Panc1 (cell line): ENCODE results near the gene MACROD2. TPM values are rescaled to one million over a fixed set of nuclear protein-coding genes. Genes with fewer than 3 reads are reported as not detected.

Experiments used
- ATAC-seq: fragments of 200-7000 bp; cut with Tn5 transposase; 2 replicates; pipeline ENCODE4 v1.9.1; 2020; ENCODE audit warnings: mild to moderate bottlenecking, moderate library complexity
- BruUV-seq: library from RNA; stranded (reverse); fragments of 400-500 nt; replicated peaks from 2 replicates; lab custom pipeline; 2021; lab: Mats Ljungman, UMichigan
- CTCF ChIA-PET: fragments of 300-600 bp; sonication (Branson Sonifier 250); formaldehyde crosslinking; loops from one replicate; lab custom pipeline; 2022; ENCODE audit warnings: antibody characterized with exemption; lab: Charles Lee
- POLR2A ChIA-PET: fragments of 300-600 bp; sonication (Branson Sonifier 250); formaldehyde crosslinking; loops from one replicate; lab custom pipeline; 2022; ENCODE audit warnings: antibody characterized with exemption; lab: Charles Lee
- DNase-seq: peaks from one replicate; pipeline ENCODE4 v3.0.0-alpha.2; 2010; ENCODE audit warnings: low read depth, low spot score
- H3K27ac ChIP-seq: 2 replicates; pipeline ENCODE4 v1.5.1; 2011; ENCODE audit warnings: mild to moderate bottlenecking, low read length, inconsistent platforms
- H3K27me3 ChIP-seq: fragments of 200-500 bp; sonication (Bioruptor generic); 2 replicates; pipeline ENCODE4 v1.6.0; 2014; ENCODE audit warnings: low read length, inconsistent platforms; ENCODE audit not compliant: control insufficient read depth, insufficient read depth
- H3K36me3 ChIP-seq: fragments of 200-500 bp; sonication (Bioruptor generic); 2 replicates; pipeline ENCODE4 v1.5.1; 2014; ENCODE audit warnings: inconsistent platforms, mild to moderate bottlenecking, low read length, moderate library complexity; ENCODE audit not compliant: control insufficient read depth, insufficient read depth
- H3K4me1 ChIP-seq: 2 replicates; pipeline ENCODE4 v1.5.1; 2011; ENCODE audit warnings: inconsistent platforms, mild to moderate bottlenecking, low read length, moderate library complexity; ENCODE audit not compliant: control insufficient read depth, insufficient read depth
- H3K4me3 ChIP-seq, 2 experiments: 2 replicates each; pipeline ENCODE4 v1.5.1; 2011 to 2012; ENCODE audit warnings: low read depth in 2 of 2, low read length in 2 of 2, mild to moderate bottlenecking in 2 of 2, inconsistent platforms in 1 of 2, moderate library complexity in 1 of 2
- H3K9me3 ChIP-seq: fragments of 200-500 bp; sonication (Bioruptor generic); 2 replicates; pipeline ENCODE4 v1.5.1; 2014; ENCODE audit warnings: low read depth, mild to moderate bottlenecking, inconsistent platforms, low read length, moderate library complexity; ENCODE audit not compliant: control insufficient read depth, insufficient read depth
- POLR2AphosphoS5 ChIP-seq: IDR thresholded peaks from 2 replicates; pipeline ENCODE4 v1.6.1; 2012; ENCODE audit warnings: mild to moderate bottlenecking, low read depth, low read length, moderate library complexity
- REST ChIP-seq, 2 experiments: IDR thresholded peaks; 2 replicates each; pipeline ENCODE4 v1.6.1; 2011 to 2012; ENCODE audit warnings: low read depth in 2 of 2, control low read depth in 1 of 2, low read length in 1 of 2, mild to moderate bottlenecking in 1 of 2, moderate library complexity in 1 of 2; ENCODE audit not compliant: insufficient read depth in 1 of 2
- SIN3A ChIP-seq: IDR thresholded peaks from 2 replicates; pipeline ENCODE4 v1.6.1; 2012; ENCODE audit warnings: low read depth, mild to moderate bottlenecking, low read length, moderate library complexity, borderline replicate concordance; ENCODE audit not compliant: insufficient read depth
- TCF7L2 ChIP-seq: IDR thresholded peaks from 2 replicates; pipeline ENCODE4 v1.6.1; 2011; ENCODE audit warnings: mild to moderate bottlenecking, low read depth, low read length, inconsistent platforms
- in situ Hi-C: cut with HindIII; loops from 2 replicates; pipeline ENCODE4 v1.10.0; 2016; ENCODE audit warnings: low sequenced_read_pairs, low pct_unique_long_range_greater_than_20kb
- intact Hi-C: fragments of 100-400 bp; cut with micrococcal nuclease; formaldehyde crosslinking; loops from one replicate; pipeline ENCODE4 v1.10.0; 2022; ENCODE audit not compliant: unreplicated experiment
- total RNA-seq: library from RNA; stranded (reverse); gene quantifications from one replicate; pipeline ENCODE4 v1.2.1, GENCODE V29; 2021; ENCODE audit not compliant: unreplicated experiment
- TF ChIP-seq, protein P1 (sequence below): fragments of 450-650 bp; IDR thresholded peaks from 2 replicates; pipeline ENCODE4 v1.5.1; 2017; ENCODE audit warnings: mild to moderate bottlenecking

MACROD2 gene
- total RNA-seq, 1 experiment from 2014 or later, result 1.2 TPM

DNA sequence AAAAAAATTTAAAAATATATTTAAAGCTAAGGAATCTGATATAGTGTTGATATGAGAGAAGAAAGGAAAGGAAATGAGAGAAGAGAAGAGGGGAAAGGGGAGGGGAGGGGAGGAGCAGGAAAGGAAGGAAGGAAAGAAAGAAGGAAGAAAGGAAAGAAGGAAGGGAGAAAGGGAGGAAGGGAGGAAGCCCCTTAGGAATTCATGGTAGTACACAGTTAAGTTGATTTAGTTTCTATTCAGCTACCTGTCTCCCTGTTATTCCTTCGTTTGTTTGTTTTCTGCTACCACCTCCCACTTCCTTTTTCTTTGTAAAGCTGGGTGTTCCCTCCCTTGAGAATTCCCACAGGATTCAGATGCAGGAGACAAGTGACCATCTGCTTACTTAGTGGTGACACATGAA is 1367.5 kb downstream of the MACROD2 start:
- Histone ChIP-seq H3K4me3 (no peak overlapping the region), H3K27me3 (no peaks in the 10 kb centered on the region), H3K9me3 (no peaks in the 10 kb centered on the region), H3K4me1 (no peaks in the 10 kb centered on the region), H3K36me3 (no peaks in the 10 kb centered on the region), H3K27ac (no peak overlapping the region)
- intact Hi-C loops (no loop called here), in situ Hi-C loops (no loop called here)
- POLR2A ChIA-PET, result interaction anchor here (0.7 kb wide), 1 partner anchor 13 kb away, joined by 3 read pairs; no protein-coding TSS in a partner anchor
- CTCF ChIA-PET, result no interaction called here
- no TSS peak for BruUV-seq
- TF ChIP-seq, protein P1, sequence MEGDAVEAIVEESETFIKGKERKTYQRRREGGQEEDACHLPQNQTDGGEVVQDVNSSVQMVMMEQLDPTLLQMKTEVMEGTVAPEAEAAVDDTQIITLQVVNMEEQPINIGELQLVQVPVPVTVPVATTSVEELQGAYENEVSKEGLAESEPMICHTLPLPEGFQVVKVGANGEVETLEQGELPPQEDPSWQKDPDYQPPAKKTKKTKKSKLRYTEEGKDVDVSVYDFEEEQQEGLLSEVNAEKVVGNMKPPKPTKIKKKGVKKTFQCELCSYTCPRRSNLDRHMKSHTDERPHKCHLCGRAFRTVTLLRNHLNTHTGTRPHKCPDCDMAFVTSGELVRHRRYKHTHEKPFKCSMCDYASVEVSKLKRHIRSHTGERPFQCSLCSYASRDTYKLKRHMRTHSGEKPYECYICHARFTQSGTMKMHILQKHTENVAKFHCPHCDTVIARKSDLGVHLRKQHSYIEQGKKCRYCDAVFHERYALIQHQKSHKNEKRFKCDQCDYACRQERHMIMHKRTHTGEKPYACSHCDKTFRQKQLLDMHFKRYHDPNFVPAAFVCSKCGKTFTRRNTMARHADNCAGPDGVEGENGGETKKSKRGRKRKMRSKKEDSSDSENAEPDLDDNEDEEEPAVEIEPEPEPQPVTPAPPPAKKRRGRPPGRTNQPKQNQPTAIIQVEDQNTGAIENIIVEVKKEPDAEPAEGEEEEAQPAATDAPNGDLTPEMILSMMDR, result no peak
- TF ChIP-seq REST (IDR thresholded peaks at IDR 0.05; ENCODE audit: insufficient read depth in 1 of 2, low read depth in 2 of 2, low read length in 1 of 2) (no peak), TCF7L2 (no peak), SIN3A (no peak), POLR2AphosphoS5 (no peak)
- DNase-seq, result no peak
- no peak for ATAC-seq

GRCh38 chr20:15364781-15365180 is 1369.5 kb downstream of the MACROD2 start:
- H3K9me3 ChIP-seq, result no peaks in the 10 kb centered on the region
- no peaks in the 10 kb centered on the region for H3K4me1 ChIP-seq
- no peak for DNase-seq
- BruUV-seq, result no TSS peak
- TF ChIP-seq REST (IDR thresholded peaks at IDR 0.05; ENCODE audit: insufficient read depth in 1 of 2, low read depth in 2 of 2, low read length in 1 of 2) (no peak), SIN3A (no peak), POLR2AphosphoS5 (no peak), TCF7L2 (no peak)
- TF ChIP-seq, protein P1, result no peak
- POLR2A ChIA-PET, result no interaction called here
- no peak for ATAC-seq
- no peak overlapping the region for H3K4me3 ChIP-seq
- no peaks in the 10 kb centered on the region for H3K36me3 ChIP-seq
- H3K27me3 ChIP-seq, result no peaks in the 10 kb centered on the region
- in situ Hi-C loops (no loop called here), intact Hi-C loops (no loop called here)
- no peak overlapping the region for H3K27ac ChIP-seq
- CTCF ChIA-PET, result no interaction called here
